GM12801 (cell line): ENCODE results near the gene FAM120AOS.

Source experiments
- CTCF ChIP-seq: IDR thresholded peaks from one replicate; pipeline ENCODE4 v1.5.1; 2011; ENCODE audit warnings: control low read depth; ENCODE audit not compliant: insufficient read length; ENCODE audit errors: extremely low read depth

Gene FAM120AOS

GRCh38 chr9:93456022-93456421, 2.6 kb upstream of the FAM120AOS start:
- no peak for TF ChIP-seq CTCF

- TF ChIP-seq CTCF = no peak
Observed at GRCh38 chr9:93452710-93453046, 703 bp downstream of the FAM120AOS start.

- no peak for TF ChIP-seq CTCF
Observed at GRCh38 chr9:93451849-93452709, 1.3 kb downstream of the FAM120AOS start.

- no peak for TF ChIP-seq CTCF
Observed at GRCh38 chr9:93450945-93451815, 2.2 kb downstream of the FAM120AOS start, which contains the start of gene FAM120A. TSS of gene FAM120A (plus strand) at chr9:93451685. CDS start at chr9:93451916, 231 bp downstream.

GRCh38 chr9:93447655-93448054, 5.7 kb downstream of the FAM120AOS start:
- TF ChIP-seq CTCF = no peak

- TF ChIP-seq CTCF = no peak
Observed at GRCh38 chr9:93446073-93446472, 7.3 kb downstream of the FAM120AOS start.

GRCh38 chr9:93440896-93441580, 12.3 kb downstream of the FAM120AOS start:
- no peak for TF ChIP-seq CTCF
